Measurements from ENCODE around the gene INCA1.

DNA sequence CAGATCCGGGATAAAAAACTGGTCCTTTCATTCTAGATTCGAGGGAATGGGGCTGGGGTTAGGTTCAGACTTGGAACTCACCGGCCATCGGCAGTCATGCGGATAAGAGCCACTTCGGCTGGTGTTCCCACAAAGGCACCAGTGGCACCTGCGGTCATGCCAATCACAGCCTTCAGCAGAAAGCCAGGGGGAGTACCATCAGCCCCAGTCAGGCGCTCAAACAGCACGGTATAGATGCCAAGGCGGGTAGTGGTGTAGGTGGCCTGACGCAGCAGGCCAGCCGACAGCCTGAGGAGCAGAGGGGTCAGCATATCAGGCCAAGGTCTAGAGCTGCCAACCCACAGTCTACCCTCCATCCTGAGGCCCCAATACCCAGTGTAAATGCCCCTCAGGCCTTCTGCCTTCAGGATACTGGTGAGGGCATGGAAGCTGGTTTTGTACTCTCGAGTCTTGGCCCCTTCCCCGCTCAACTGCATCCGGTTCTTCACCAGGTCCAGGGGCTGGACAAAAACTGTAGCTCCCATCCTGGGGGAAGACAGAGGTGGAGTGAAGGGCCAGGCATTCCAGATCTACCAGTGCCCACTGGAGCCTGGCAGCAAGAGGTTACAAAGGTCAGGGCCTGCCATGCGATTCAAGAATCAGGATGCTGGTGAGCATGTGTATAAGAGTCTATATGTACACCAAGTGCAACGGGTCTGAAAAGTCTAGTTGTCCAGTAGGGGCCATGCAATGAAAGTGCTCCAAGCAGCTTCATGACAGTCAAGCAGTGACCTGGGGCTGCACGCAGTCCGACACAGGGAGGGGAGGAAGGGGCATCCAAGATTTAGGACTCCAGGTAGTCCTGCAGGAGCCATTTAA, 58.4 kb downstream of the INCA1 start:
- TF ChIP-seq, protein P1, sequence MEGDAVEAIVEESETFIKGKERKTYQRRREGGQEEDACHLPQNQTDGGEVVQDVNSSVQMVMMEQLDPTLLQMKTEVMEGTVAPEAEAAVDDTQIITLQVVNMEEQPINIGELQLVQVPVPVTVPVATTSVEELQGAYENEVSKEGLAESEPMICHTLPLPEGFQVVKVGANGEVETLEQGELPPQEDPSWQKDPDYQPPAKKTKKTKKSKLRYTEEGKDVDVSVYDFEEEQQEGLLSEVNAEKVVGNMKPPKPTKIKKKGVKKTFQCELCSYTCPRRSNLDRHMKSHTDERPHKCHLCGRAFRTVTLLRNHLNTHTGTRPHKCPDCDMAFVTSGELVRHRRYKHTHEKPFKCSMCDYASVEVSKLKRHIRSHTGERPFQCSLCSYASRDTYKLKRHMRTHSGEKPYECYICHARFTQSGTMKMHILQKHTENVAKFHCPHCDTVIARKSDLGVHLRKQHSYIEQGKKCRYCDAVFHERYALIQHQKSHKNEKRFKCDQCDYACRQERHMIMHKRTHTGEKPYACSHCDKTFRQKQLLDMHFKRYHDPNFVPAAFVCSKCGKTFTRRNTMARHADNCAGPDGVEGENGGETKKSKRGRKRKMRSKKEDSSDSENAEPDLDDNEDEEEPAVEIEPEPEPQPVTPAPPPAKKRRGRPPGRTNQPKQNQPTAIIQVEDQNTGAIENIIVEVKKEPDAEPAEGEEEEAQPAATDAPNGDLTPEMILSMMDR (IDR thresholded peaks at IDR 0.05), result no peak
- TF ChIP-seq POLR2A (IDR thresholded peaks at IDR 0.05), result no peak
